Naive thymus-derived CD8-positive, alpha-beta T cell (primary cell): ENCODE data around the gene FCN1. TPM values are rescaled to one million over a fixed set of nuclear protein-coding genes. Genes with fewer than 3 reads are reported as not detected.

Source experiments
- ATAC-seq, 2 donors: fragments of 150-1000 bp; cut with Tn5 transposase in 1 of 2; sonication (Bioruptor Pico), chemical (Tn5 transposase) in 1 of 2; 1 replicate in 1 of 2; 2 replicates in 1 of 2; pipeline ENCODE4 v1.10.0; 2021; ENCODE audit warnings: mild to moderate bottlenecking in 2 of 2, moderate library complexity in 2 of 2
- POLR2A ChIA-PET: fragments of 350-600 bp; sonication (Branson Sonifier 250); formaldehyde crosslinking; loops from one replicate; lab custom pipeline; 2021; ENCODE audit warnings: antibody characterized with exemption; lab: Charles Lee
- DNase-seq, 10 donors: peaks; one replicate each; pipeline versions ENCODE4 v3.0.0 to v3.0.0-alpha.2; 2020 to 2022
- H3K27ac Mint-ChIP-seq, 10 donors: one replicate each; pipeline ENCODE4 v1.8.0; 2020 to 2022; ENCODE audit warnings: mild to moderate bottlenecking in 10 of 10, mixed read lengths in 10 of 10, moderate library complexity in 4 of 10, inconsistent platforms in 1 of 10
- H3K27me3 Mint-ChIP-seq, 5 donors: one replicate each; pipeline ENCODE4 v1.8.0; 2021 to 2022; ENCODE audit warnings: mixed read lengths in 5 of 5
- H3K36me3 Mint-ChIP-seq, 3 donors: one replicate each; pipeline ENCODE4 v1.8.0; 2020 to 2022; ENCODE audit warnings: mixed read lengths in 3 of 3, mild to moderate bottlenecking in 2 of 3, inconsistent platforms in 1 of 3
- H3K4me1 Mint-ChIP-seq, 4 donors: one replicate each; pipeline ENCODE4 v1.8.0; 2021 to 2022; ENCODE audit warnings: mixed read lengths in 4 of 4
- H3K4me3 Mint-ChIP-seq, 10 donors: one replicate each; pipeline ENCODE4 v1.8.0; 2020 to 2022; ENCODE audit warnings: mild to moderate bottlenecking in 10 of 10, mixed read lengths in 10 of 10, moderate library complexity in 6 of 10, inconsistent platforms in 1 of 10
- H3K9me3 Mint-ChIP-seq, 9 donors: one replicate each; pipeline ENCODE4 v1.8.0; 2020 to 2022; ENCODE audit warnings: mixed read lengths in 9 of 9, mild to moderate bottlenecking in 3 of 9, inconsistent platforms in 1 of 9, moderate library complexity in 1 of 9
- polyA plus RNA-seq, 3 donors: library from polyadenylated mRNA; unstranded; fragments of 300-500 nt; fragmentation: Illumina TruSeq; gene quantifications; one replicate each; pipeline ENCODE4 v1.2.3, GENCODE V29; 2021
- total RNA-seq, 8 experiments: library from RNA in 2 of 8; stranded (reverse) in 2 of 8; gene quantifications; one replicate each; pipeline ENCODE4 v1.2.3 and lab custom pipeline; 2021 to 2026

Gene FCN1
- total and polyA plus RNA-seq, 5 experiments from 2014 or later: 0.59 to 3.1 (median 1.3) TPM

DNA sequence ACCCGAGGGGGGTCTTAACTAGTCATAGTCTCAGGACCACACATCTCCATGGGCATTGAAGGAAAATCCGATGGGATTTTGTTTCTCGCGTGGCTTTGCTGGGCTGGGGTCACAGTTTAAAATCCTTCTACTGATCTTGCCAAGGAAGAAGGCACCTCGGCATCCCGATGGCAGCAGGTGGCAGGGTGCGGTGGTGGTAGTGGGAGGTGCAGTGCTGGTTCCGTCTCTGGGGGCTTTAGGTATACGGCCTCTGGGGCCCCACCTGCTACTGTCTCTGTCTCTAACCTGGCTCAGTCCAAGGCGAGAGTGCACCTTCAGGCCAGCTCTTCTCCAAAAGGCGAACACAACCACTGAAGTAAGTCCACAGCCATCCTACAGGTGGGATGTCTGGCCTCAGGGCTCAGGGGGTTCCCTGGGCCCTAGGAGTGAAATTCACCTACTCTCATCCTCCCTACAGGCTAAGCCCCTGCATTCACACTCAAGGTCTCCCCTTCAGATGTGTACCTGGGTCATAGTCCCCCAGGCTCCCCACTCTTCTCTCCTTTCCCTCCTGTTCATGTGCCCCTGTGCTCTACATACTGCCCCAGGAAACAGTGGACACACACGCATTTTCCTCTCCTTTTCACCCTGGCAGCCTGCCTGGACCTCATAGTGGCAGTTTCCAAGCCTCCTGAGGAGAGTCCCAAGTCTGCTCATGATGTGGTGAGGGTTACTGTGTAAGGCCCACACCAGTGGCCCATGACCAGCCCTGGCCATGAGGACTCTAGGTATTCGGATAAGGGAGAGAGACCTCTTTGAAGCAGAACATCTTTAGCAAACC lies 37.8 kb downstream of the FCN1 start:
- no peaks in the 10 kb centered on the region for H3K36me3 Mint-ChIP-seq
- POLR2A ChIA-PET: no interaction called here

DNA sequence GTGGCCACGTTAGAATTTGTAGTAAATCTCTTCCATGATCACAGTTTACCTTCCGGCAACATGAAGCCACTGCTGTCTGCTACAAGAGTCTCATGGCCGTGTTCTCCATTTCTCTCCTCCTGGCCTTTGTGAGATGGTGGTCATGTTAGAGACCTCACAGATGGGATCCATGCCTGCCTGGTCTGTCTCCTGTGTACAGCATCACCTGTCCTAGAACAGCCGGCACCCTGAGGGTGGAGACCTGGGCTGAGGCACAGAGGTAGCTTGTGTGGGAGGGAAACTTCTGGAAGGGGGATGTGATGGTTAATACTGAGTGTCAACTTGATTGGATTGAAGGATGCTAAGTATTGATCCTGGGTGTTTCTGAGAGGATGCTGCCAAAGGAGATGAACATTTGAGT lies 40.2 kb downstream of the FCN1 start:
- ATAC-seq: no peak
- Mint-ChIP-seq H3K4me3 (no peak overlapping the region), H3K4me1 (no peaks in the 10 kb centered on the region), H3K9me3 (peaks cover 0 to 7% (median 0%) of the 10 kb centered on the region in 9 donors), H3K27ac (peak overlapping the region in 1 of 10 donors; percentile 72), H3K27me3 (peaks cover 0 to 8% (median 5%) of the 10 kb centered on the region in 5 donors), H3K36me3 (no peaks in the 10 kb centered on the region)
- no peak for DNase-seq
- POLR2A ChIA-PET: no interaction called here

More for the DNA sequence above, 37.8 kb downstream of the FCN1 start:
- Mint-ChIP-seq H3K9me3 (no peaks in the 10 kb centered on the region), H3K4me1 (no peaks in the 10 kb centered on the region), H3K4me3 (no peak overlapping the region), H3K27me3 (peaks cover 0 to 12% (median 5%) of the 10 kb centered on the region in 5 donors), H3K27ac (no peak overlapping the region)
- ATAC-seq (no peak), DNase-seq (no peak)

DNA sequence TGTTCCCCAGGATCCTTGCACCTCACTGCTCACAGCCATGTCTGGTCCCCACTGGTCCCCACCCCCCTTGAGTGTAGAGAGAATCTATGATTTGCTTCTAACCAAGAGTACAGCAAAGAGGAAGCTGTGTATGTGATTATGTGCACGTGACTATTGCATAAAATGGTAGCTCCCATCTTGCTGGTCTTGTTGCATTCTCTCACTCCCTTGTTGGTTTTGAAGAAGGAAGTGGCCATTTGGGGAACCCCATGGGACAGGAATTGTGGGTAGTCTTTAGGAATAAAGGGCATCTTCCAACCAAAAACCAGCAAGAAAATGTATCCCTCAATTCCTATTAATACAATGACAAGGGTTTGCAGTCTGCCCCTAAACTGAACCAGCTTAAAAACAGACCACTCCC lies 42.3 kb downstream of the FCN1 start:
- H3K4me1 Mint-ChIP-seq: peaks cover 0 to 2% (median 0%) of the 10 kb centered on the region in 4 donors
- no peak for DNase-seq
- POLR2A ChIA-PET: no interaction called here
- peaks cover 0 to 8% (median 4%) of the 10 kb centered on the region in 5 donors for H3K27me3 Mint-ChIP-seq
- peaks cover 0 to 7% (median 0%) of the 10 kb centered on the region in 9 donors for H3K9me3 Mint-ChIP-seq
- no peak for ATAC-seq
- H3K4me3 Mint-ChIP-seq: no peak overlapping the region
- no peak overlapping the region for H3K27ac Mint-ChIP-seq
- no peaks in the 10 kb centered on the region for H3K36me3 Mint-ChIP-seq

GRCh38 chr9:134872482-134873231 lies 45.1 kb downstream of the FCN1 start:
- ATAC-seq (no peak), DNase-seq (no peak)
- POLR2A ChIA-PET: no interaction called here
- no peaks in the 10 kb centered on the region for H3K36me3 Mint-ChIP-seq
- H3K27ac Mint-ChIP-seq: no peak overlapping the region
- H3K4me1 Mint-ChIP-seq: peaks cover 0 to 7% (median 0%) of the 10 kb centered on the region in 4 donors
- H3K27me3 Mint-ChIP-seq: peaks cover 0 to 2% (median 0%) of the 10 kb centered on the region in 5 donors
- H3K9me3 Mint-ChIP-seq: peaks cover 0 to 7% (median 0%) of the 10 kb centered on the region in 9 donors
- H3K4me3 Mint-ChIP-seq: no peak overlapping the region

DNA sequence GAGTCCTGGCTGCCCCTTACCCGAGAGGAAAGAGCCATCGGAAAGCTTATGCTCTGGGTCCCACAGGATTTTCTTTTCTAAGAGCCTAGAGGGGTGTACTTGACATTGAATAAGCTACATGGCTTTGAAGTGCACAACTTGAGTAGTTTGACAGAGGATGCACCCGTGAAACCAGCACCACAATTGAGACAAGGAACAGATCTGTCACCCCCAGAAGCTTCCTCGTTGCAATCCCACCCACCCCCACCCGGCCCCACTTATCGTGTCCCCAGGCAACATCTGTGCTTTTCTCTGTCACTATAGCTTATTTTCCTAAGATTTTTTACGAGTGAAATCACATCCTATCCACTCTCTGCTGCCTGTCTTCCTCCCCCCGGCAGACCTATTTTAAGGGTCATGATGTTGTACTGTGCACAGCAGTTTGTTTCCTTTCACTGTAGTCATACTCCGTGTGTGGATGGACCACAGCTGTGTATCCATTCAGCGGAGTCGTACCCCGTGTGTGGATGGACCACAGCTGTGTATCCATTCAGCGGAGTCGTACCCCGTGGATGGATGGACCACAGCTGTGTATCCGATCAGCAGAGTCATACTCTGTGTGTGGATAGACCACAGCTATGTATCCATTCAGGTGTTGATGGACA lies 45.9 kb downstream of the FCN1 start:
- Mint-ChIP-seq H3K36me3 (no peaks in the 10 kb centered on the region), H3K27ac (no peak overlapping the region), H3K4me1 (peaks cover 0 to 7% (median 0%) of the 10 kb centered on the region in 4 donors), H3K9me3 (peaks cover 0 to 7% (median 0%) of the 10 kb centered on the region in 9 donors), H3K4me3 (no peak overlapping the region), H3K27me3 (peaks cover 0 to 2% (median 0%) of the 10 kb centered on the region in 5 donors)
- POLR2A ChIA-PET: no interaction called here
- ATAC-seq (no peak), DNase-seq (no peak)

DNA sequence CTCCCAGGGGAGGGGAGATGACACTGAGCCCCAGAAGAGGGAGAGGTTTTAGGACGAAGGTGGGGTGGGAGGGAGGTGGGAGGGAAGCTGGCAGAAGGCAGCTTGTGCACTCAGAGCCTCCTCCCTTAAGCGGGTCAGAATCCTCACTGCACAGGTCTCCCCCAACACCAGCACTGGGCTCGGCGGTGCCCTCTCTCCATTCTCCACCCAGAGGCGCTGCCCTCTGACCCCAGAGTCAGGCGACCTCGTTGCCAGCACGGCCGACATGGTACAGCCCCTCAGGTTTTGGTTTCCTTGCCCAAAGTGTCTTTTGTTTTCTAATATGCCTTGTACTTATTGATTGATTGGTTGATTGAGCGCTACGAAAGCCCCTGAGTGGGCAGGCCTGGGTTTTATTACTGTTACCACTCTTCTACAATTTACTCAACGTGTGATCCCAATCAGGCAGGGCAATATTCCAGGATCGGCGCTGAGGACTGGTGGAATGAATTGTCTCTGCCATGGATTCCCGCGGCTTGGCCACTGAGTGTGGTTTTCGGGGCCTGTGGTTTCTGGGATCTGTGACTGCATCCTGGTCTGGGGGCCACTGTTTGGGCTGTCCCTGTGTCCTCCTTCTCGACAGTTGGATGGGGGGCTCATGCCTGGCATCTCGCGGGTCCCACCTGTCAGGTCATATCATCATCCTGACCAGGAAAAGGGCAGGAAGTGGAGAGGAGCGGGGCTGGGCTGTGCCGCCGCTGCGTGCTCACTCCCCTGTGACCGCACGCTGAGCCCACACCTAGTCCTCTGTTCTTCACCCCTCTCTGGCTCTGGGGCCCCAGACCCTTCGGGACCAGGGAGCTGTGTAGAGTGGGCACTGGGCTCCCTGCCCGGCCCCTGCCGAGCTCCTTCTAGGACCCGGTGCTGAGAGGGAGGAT lies 46.7 kb downstream of the FCN1 start:
- peaks cover 0 to 2% (median 0%) of the 10 kb centered on the region in 5 donors for H3K27me3 Mint-ChIP-seq
- peaks cover 0 to 7% (median 0%) of the 10 kb centered on the region in 4 donors for H3K4me1 Mint-ChIP-seq
- H3K27ac Mint-ChIP-seq: no peak overlapping the region
- peaks cover 0 to 7% (median 0%) of the 10 kb centered on the region in 9 donors for H3K9me3 Mint-ChIP-seq
- POLR2A ChIA-PET: no interaction called here
- H3K36me3 Mint-ChIP-seq: no peaks in the 10 kb centered on the region
- DNase-seq (no peak), ATAC-seq (no peak)
- no peak overlapping the region for H3K4me3 Mint-ChIP-seq

DNA sequence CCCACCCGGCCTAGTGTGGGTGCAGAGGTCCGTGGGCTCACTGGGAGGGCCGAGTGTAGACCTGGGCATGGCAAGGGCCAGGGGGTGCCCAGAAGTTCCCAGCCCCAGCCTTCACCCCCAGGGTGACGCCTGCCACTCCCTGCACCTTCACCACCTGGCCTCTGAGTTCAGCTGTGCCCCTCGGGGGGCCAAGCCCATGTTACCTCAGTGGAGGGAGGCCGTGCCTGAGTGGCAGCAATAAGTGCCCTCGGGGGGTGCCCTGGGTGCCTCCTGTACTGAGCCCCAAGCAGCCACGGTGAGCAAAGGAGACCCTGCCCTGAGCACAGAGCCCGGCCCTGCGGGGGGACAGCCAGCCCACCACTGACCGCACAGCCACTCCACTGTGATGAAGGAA lies 47.4 kb downstream of the FCN1 start:
- DNase-seq (no peak), ATAC-seq (no peak)
- no peaks in the 10 kb centered on the region for H3K36me3 Mint-ChIP-seq
- peaks cover 0 to 2% (median 0%) of the 10 kb centered on the region in 5 donors for H3K27me3 Mint-ChIP-seq
- peaks cover 0 to 7% (median 0%) of the 10 kb centered on the region in 4 donors for H3K4me1 Mint-ChIP-seq
- no peak overlapping the region for H3K4me3 Mint-ChIP-seq
- POLR2A ChIA-PET: no interaction called here
- no peak overlapping the region for H3K27ac Mint-ChIP-seq
- H3K9me3 Mint-ChIP-seq: peaks cover 0 to 7% (median 0%) of the 10 kb centered on the region in 9 donors

GRCh38 chr9:134869554-134870300 lies 48.0 kb downstream of the FCN1 start:
- H3K9me3 Mint-ChIP-seq: peaks cover 0 to 7% (median 0%) of the 10 kb centered on the region in 9 donors
- no peak for ATAC-seq
- POLR2A ChIA-PET: no interaction called here

DNA sequence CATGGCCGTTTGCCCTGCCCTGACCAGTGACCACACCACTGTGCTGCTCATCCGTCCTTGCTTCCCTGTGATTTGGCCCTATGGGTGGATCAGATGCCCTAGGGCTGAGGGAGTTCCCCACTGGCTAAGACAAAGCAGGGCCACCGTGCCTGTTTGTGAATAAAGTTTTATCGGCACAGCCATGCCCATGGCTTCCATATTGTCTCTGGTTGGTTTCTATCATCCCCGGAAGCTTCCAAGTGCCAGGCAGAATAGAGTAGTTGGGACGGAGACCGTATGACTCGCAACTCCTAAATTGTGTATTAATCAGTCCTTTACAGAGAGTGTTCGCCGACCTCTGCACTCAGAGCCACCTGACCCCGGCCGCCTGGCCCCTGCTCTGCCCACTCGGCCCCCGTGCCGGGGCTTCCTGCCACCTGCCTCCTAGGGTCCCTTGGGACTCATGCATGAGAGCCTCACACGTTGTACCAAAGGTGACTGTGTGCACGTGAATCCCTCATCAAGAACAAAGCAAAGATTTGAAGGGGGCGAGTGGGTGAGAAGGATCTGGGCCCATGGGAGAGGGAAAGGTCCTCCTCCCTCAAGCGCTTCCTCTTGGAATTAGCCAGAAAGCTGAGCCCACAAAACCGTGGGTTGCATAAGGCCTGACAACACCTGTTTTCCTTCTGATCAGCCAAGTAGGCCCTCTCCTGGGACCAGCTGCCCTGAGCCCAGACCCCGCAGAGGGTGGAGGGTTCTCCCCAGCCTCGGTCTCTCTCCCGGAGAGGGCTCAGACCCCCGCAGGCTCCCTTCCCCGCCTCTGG lies 48.8 kb downstream of the FCN1 start:
- ATAC-seq: no peak
- no peaks in the 10 kb centered on the region for H3K36me3 Mint-ChIP-seq
- H3K27ac Mint-ChIP-seq: no peak overlapping the region
- H3K9me3 Mint-ChIP-seq: peaks cover 0 to 7% (median 0%) of the 10 kb centered on the region in 9 donors
- DNase-seq: no peak
- peaks cover 0 to 7% (median 0%) of the 10 kb centered on the region in 4 donors for H3K4me1 Mint-ChIP-seq
- POLR2A ChIA-PET: no interaction called here
- H3K27me3 Mint-ChIP-seq: peaks cover 0 to 2% (median 0%) of the 10 kb centered on the region in 5 donors
- no peak overlapping the region for H3K4me3 Mint-ChIP-seq

More at GRCh38 chr9:134869554-134870300, 48.0 kb downstream of the FCN1 start:
- DNase-seq: no peak
- Mint-ChIP-seq H3K27ac (no peak overlapping the region), H3K4me3 (no peak overlapping the region), H3K36me3 (no peaks in the 10 kb centered on the region), H3K4me1 (peaks cover 0 to 7% (median 0%) of the 10 kb centered on the region in 4 donors), H3K27me3 (peaks cover 0 to 2% (median 0%) of the 10 kb centered on the region in 5 donors)

GRCh38 chr9:134867917-134868750 lies 49.6 kb downstream of the FCN1 start:
- H3K27ac Mint-ChIP-seq: peak overlapping the region in 1 of 10 donors; percentile 5
- POLR2A ChIA-PET: no interaction called here
- ATAC-seq (no peak), DNase-seq (no peak)
- H3K9me3 Mint-ChIP-seq: peaks cover 0 to 6% (median 0%) of the 10 kb centered on the region in 9 donors
- H3K4me3 Mint-ChIP-seq: no peak overlapping the region
- H3K4me1 Mint-ChIP-seq: peaks cover 0 to 7% (median 0%) of the 10 kb centered on the region in 4 donors
- no peaks in the 10 kb centered on the region for H3K36me3 Mint-ChIP-seq
- peaks cover 0 to 2% (median 0%) of the 10 kb centered on the region in 5 donors for H3K27me3 Mint-ChIP-seq
